Mucosa of stomach (tissue), 1 donor: ENCODE data around the gene KDM6A.
"Not testable (repeated sequence)": the region's sequence is repeated elsewhere in the genome, so short reads cannot be mapped to it uniquely, and the experiment has no call there.

ENCODE experiments used
- H3K27me3 ChIP-seq: one replicate; pipeline ENCODE4 v1.7.0; 2013; ENCODE audit warnings: mild to moderate bottlenecking, low read length; ENCODE audit not compliant: control insufficient read depth, insufficient read depth
- H3K36me3 ChIP-seq: one replicate; pipeline ENCODE4 v1.7.0; 2013; ENCODE audit warnings: low read length; ENCODE audit not compliant: control insufficient read depth, insufficient read depth
- H3K4me1 ChIP-seq: one replicate; pipeline ENCODE4 v1.7.0; 2013; ENCODE audit warnings: mild to moderate bottlenecking, low read length; ENCODE audit not compliant: control insufficient read depth, insufficient read depth
- H3K4me3 ChIP-seq: one replicate; pipeline ENCODE4 v1.7.0; 2013; ENCODE audit warnings: low read length
- H3K9ac ChIP-seq: one replicate; pipeline ENCODE4 v1.7.0; 2013; ENCODE audit warnings: mild to moderate bottlenecking, low read length, moderate library complexity
- H3K9me3 ChIP-seq: one replicate; pipeline ENCODE4 v1.7.0; 2013; ENCODE audit warnings: mild to moderate bottlenecking, low read length, moderate library complexity; ENCODE audit not compliant: control insufficient read depth
- donor health status: Pancreatic carcinoma.

The KDM6A gene

DNA sequence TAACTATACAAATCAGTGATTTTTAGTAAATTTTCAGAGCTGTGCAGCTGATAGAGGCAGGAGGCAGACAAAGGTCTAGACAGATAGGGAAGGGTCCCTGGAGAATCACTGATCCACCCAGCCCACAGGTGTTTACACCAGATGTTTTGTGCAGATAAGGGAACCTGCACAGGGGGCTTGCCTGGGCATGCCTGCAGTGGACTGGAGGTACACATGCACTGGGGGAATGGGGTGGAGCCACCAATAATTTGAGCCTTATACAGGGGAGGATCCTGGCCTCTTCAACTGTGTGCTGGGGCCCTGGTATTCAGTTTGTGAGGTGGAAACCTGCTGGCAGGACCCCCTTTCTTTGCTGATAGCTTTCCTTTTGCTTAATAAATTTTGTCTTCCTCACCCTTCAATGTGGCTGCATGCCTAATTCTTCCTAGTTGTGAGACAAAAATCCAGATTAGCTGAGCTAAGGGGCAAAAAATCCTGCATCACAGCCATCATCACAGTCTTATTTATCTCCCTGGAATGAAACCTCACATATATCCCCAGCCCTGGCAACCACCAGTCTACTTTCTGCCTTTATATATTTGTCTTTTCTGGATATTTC is 102.8 kb downstream of the KDM6A start:
- no peaks in the 10 kb centered on the region for H3K36me3 ChIP-seq
- peaks cover 4% of the 10 kb centered on the region for H3K4me1 ChIP-seq
- no peaks in the 10 kb centered on the region for H3K9me3 ChIP-seq
- no peak overlapping the region for H3K9ac ChIP-seq
- no peak overlapping the region for H3K4me3 ChIP-seq
- H3K27me3 ChIP-seq, result no peaks in the 10 kb centered on the region

- Histone ChIP-seq H3K9ac (no peak overlapping the region), H3K4me1 (peaks cover 4% of the 10 kb centered on the region), H3K4me3 (no peak overlapping the region), H3K9me3 (no peaks in the 10 kb centered on the region), H3K36me3 (no peaks in the 10 kb centered on the region), H3K27me3 (no peaks in the 10 kb centered on the region)
These were observed 106.0 kb downstream of the KDM6A start for GRCh38 chrX:44978976-44979375.

DNA sequence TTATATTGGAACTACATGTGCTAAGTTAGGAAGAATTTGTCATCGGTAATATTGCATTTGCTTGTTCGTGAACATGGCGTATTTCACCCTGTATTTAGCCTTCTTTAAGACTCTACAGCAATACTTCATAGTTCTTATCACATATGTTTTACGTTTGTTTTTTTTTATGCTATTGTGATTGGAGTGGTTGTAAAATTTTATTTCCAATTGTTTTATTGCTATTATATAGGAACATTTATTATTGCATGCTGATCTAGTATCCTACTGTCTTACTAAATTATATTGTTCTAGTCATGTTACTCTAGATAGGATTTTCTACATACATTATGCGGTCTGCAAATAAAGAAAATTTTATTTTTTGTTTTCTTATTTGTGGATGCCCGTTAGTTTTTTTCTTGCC is 107.4 kb downstream of the KDM6A start:
- no peaks in the 10 kb centered on the region for H3K36me3 ChIP-seq
- no peak overlapping the region for H3K9ac ChIP-seq
- no peak overlapping the region for H3K4me3 ChIP-seq
- H3K27me3 ChIP-seq, result no peaks in the 10 kb centered on the region
- peaks cover 4% of the 10 kb centered on the region for H3K4me1 ChIP-seq
- no peaks in the 10 kb centered on the region for H3K9me3 ChIP-seq

- no peak overlapping the region for H3K4me3 ChIP-seq
- H3K9me3 ChIP-seq, result no peaks in the 10 kb centered on the region
- H3K27me3 ChIP-seq, result no peaks in the 10 kb centered on the region
- no peaks in the 10 kb centered on the region for H3K36me3 ChIP-seq
- H3K9ac ChIP-seq, result no peak overlapping the region
- no peaks in the 10 kb centered on the region for H3K4me1 ChIP-seq
These were observed 107.9 kb downstream of the KDM6A start for GRCh38 chrX:44980883-44981282.

DNA sequence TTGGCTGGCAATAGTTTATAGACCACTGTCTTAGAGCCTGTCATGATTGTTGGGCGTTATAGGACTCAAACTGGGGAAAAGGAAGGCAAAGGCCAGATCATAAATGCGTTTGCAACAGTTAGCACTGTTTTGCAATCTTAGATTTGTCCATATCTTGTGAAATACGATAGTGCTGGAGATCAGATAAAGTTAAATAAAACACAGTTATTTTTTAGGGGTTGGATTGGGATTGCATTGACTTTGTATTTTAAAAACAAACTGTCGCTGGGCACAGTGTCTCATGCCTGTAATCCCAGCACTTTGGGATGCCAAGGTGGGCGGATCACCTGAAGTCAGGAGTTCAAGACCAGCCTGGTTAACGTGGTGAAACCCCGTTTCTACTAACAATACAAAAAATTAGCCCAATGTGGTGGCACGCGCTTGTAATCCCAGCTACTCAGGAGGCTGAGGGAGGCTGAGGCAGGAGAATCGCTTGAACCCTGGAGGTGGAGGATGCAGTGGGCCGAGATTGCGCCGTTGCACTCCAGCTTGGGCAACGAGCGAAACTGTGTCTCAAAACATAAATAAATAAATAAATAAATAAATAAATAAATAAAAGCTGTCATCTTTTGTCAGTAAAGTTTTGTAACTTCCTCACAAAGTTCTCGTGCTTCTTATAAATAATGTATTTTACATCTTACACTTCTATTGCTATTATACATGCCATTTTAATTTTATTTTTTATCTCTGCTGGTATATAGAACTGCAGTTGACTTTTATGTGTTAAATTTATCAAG is 117.2 kb downstream of the KDM6A start:
- H3K4me1 ChIP-seq, result no peaks in the 10 kb centered on the region
- H3K4me3 ChIP-seq, result no peak overlapping the region
- H3K36me3 ChIP-seq, result no peaks in the 10 kb centered on the region
- H3K27me3 ChIP-seq, result no peaks in the 10 kb centered on the region
- H3K9me3 ChIP-seq, result no peaks in the 10 kb centered on the region
- no peak overlapping the region for H3K9ac ChIP-seq

DNA sequence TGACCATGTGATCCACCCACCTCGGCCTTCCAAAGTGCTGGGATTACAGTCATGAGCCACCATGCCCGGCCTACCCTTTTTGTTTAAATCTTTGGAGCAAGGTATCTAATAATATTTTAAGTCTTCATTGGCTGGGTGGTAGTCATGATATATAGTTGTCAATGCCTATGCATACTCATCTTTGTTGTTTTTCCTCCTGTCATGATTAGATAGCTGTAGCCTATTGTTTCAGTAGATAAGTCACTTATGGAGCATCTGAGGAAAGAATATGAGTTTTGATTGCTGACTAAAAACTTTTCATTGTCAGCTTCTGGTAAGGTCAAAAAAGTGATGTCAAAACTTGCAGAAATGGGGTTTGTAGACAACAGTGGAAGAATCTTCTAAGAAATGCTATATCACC is 119.8 kb downstream of the KDM6A start:
- no peaks in the 10 kb centered on the region for H3K9me3 ChIP-seq
- H3K36me3 ChIP-seq, result no peaks in the 10 kb centered on the region
- no peak overlapping the region for H3K9ac ChIP-seq

DNA sequence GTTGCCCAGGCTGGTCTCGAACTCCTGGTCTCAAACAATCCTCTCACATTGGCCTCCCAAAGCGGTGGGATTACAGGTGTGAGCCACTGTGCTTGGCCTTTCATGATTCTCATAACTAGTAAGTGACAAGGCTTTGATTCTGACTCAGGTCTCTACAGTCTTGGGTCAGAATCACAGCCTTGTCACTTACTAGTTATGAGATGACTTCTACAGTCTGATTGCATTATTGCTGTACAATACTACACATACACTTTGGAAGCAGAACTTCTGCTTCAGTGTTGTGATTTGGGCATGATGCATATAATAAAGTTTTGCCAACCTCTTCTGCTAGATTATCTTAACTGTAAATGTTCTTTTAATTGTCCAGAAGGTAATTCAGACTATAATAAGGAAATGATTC is 123.3 kb downstream of the KDM6A start:
- no peaks in the 10 kb centered on the region for H3K4me1 ChIP-seq
- H3K36me3 ChIP-seq, result no peaks in the 10 kb centered on the region
- H3K9me3 ChIP-seq, result no peaks in the 10 kb centered on the region
- H3K9ac ChIP-seq, result no peak overlapping the region
- no peaks in the 10 kb centered on the region for H3K27me3 ChIP-seq
- no peak overlapping the region for H3K4me3 ChIP-seq

More for the DNA sequence above, 119.8 kb downstream of the KDM6A start:
- H3K4me1 ChIP-seq, result no peaks in the 10 kb centered on the region
- no peaks in the 10 kb centered on the region for H3K27me3 ChIP-seq
- no peak overlapping the region for H3K4me3 ChIP-seq

DNA sequence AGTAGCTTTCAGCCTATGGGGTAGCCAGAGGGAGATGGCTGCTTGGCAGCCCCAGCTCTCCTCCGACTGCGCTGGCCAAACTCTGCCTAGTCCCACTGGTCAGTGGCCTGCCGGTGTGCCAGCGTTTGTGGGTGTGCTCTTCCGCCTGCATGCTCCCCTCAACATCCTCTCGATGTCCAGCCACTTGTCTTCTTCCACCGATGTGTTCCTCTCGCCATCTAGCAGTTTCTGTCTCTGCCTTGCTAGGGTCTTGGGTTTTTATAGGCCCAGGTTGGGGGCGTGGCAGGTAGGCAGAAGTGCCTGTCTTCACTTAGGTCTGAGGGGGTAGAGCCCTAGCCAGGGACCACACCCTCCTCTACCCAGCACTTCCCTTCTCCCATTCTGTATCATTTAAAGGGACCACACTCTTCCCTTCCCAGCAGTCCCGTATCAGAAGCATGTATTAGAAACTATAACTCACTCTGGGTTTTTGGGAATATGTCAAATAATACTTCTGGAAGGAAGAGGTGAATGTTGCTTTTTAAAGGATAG is 124.4 kb downstream of the KDM6A start:
- no peaks in the 10 kb centered on the region for H3K36me3 ChIP-seq
- H3K9ac ChIP-seq, result no peak overlapping the region
- no peaks in the 10 kb centered on the region for H3K4me1 ChIP-seq
- H3K4me3 ChIP-seq, result no peak overlapping the region
- H3K27me3 ChIP-seq, result no peaks in the 10 kb centered on the region
- H3K9me3 ChIP-seq, result no peaks in the 10 kb centered on the region

GRCh38 chrX:44997888-44998287 is 124.9 kb downstream of the KDM6A start:
- H3K36me3 ChIP-seq, result no peaks in the 10 kb centered on the region
- no peaks in the 10 kb centered on the region for H3K9me3 ChIP-seq
- H3K4me3 ChIP-seq, result no peak overlapping the region
- no peaks in the 10 kb centered on the region for H3K4me1 ChIP-seq
- no peaks in the 10 kb centered on the region for H3K27me3 ChIP-seq
- H3K9ac ChIP-seq, result no peak overlapping the region

DNA sequence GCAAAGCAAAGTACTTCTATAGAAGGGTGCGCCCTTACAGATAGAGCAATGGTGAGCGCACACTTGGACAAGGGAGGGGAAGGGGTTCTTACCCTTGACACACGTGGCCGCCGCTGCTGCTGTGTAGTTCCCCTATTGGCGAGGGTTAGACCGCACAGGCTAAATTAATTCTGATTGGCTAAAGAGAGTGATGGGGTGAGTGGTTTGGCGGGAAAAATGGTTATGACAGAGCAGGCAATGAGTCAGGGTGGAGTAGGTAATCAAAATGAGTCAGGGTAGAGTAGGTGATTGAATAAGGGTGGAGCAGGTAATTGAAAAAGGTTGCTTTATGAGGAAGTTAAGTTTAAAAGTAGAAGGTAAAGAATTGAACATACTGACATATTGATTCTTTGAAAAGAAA is 126.2 kb downstream of the KDM6A start:
- H3K36me3 ChIP-seq, H3K27me3 ChIP-seq, H3K9me3 ChIP-seq, H3K4me1 ChIP-seq, H3K4me3 ChIP-seq, H3K9ac ChIP-seq: not testable (repeated sequence)

- not testable (repeated sequence) for H3K4me1 ChIP-seq, H3K9me3 ChIP-seq, H3K9ac ChIP-seq, H3K36me3 ChIP-seq, H3K4me3 ChIP-seq, H3K27me3 ChIP-seq
These were observed 126.9 kb downstream of the KDM6A start for GRCh38 chrX:44999872-45000271.

DNA sequence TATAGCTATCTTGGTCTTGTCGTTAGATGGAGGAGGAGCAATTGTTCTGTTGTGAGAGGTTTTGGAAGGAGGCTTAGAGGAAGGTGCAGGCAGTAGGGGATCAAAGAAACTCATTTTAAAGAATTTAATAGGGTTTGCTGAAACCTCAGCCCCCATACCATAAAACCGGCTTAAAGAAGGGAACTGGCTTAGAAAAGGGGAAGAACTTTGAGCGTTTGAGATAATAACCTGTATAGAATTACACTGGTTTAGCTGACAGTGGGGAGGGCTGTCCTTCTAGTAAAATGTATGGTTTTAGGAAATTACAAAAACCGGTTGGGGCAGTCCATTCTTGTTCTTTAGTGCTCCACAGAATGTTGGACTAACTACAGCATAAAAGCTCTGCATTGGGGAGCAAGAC is 128.1 kb downstream of the KDM6A start:
- Histone ChIP-seq H3K9me3 (no peaks in the 10 kb centered on the region), H3K27me3 (no peaks in the 10 kb centered on the region), H3K9ac (no peak overlapping the region), H3K36me3 (no peaks in the 10 kb centered on the region), H3K4me3 (no peak overlapping the region), H3K4me1 (no peaks in the 10 kb centered on the region)
